Endothelial cell of umbilical vein (primary cell): Measurements from ENCODE around the gene ENAH. TPM values are rescaled to one million over a fixed set of nuclear protein-coding genes. Genes with fewer than 3 reads are reported as not detected.

Experiments
- BruUV-seq: library from RNA; stranded (reverse); fragments of 400-500 nt; replicated peaks from 2 replicates; lab custom pipeline; 2021; lab: Mats Ljungman, UMichigan
- CTCF ChIA-PET: fragments of 300-600, 350-600 bp; sonication (Branson Sonifier 250); formaldehyde crosslinking; loops from one replicate; lab custom pipeline; 2021; ENCODE audit warnings: antibody characterized with exemption, inconsistent platforms; lab: Charles Lee
- POLR2A ChIA-PET: fragments of 300-600, 350-600 bp; sonication (Branson Sonifier 250); formaldehyde crosslinking; loops from one replicate; lab custom pipeline; 2021; ENCODE audit warnings: antibody characterized with exemption, inconsistent platforms; lab: Charles Lee
- DNase-seq: peaks from one replicate; pipeline ENCODE4 v3.0.0-alpha.2; 2011; ENCODE audit warnings: low read depth, low spot score
- FAIRE-seq: peaks from 2 replicates; lab custom pipeline; 2011; peaks lifted over from hg19 to GRCh38; lab: Jason Lieb, UNC
- H2AFZ ChIP-seq: 2 replicates; pipeline ENCODE4 v1.6.0; 2012; ENCODE audit warnings: low read depth, low read length, control low read depth, inconsistent platforms
- H3K27ac ChIP-seq: 2 replicates; pipeline ENCODE4 v1.5.1; 2011; ENCODE audit warnings: low read depth, mild to moderate bottlenecking, control low read depth, low read length, moderate library complexity; ENCODE audit not compliant: insufficient read depth
- H3K27me3 ChIP-seq, 2 experiments: 2 replicates each; pipeline versions ENCODE4 v1.6.0 to v1.6.1; 2011; ENCODE audit warnings: low read length in 2 of 2, mixed read lengths in 1 of 2; ENCODE audit not compliant: control insufficient read depth in 2 of 2, insufficient read depth in 2 of 2
- H3K36me3 ChIP-seq, 2 experiments: 2 replicates in 1 of 2; 3 replicates in 1 of 2; pipeline ENCODE4 v1.5.1; 2011; ENCODE audit warnings: low read length in 2 of 2, mild to moderate bottlenecking in 1 of 2, moderate library complexity in 1 of 2; ENCODE audit not compliant: control insufficient read depth in 2 of 2, insufficient read depth in 2 of 2; ENCODE audit errors: extremely low read depth in 1 of 2
- H3K4me1 ChIP-seq: 3 replicates; pipeline ENCODE4 v1.5.1; 2011; ENCODE audit warnings: mild to moderate bottlenecking, low read length; ENCODE audit not compliant: control insufficient read depth, insufficient read depth; ENCODE audit errors: extremely low read depth
- H3K4me2 ChIP-seq: 2 replicates; pipeline ENCODE4 v1.6.1; 2011; ENCODE audit warnings: low read length, control low read depth, mixed read lengths; ENCODE audit not compliant: insufficient read depth
- H3K4me3 ChIP-seq, 3 experiments: fragments of 200-600 bp in 1 of 3; sonication (generic), shearing (Covaris generic) in 1 of 3; replicated peaks in 1 of 3; 2 replicates each; pipeline ENCODE4 v1.5.1; 2011 to 2016; ENCODE audit warnings: control low read depth in 3 of 3, low read length in 3 of 3, mild to moderate bottlenecking in 2 of 3, inconsistent platforms in 1 of 3, low read depth in 1 of 3, moderate library complexity in 1 of 3; ENCODE audit not compliant: insufficient read depth in 1 of 3
- H3K79me2 ChIP-seq: 2 replicates; pipeline ENCODE4 v1.6.0; 2012; ENCODE audit warnings: low read length, inconsistent platforms; ENCODE audit not compliant: control insufficient read depth, insufficient read depth
- H3K9ac ChIP-seq: replicated peaks from 2 replicates; pipeline ENCODE3; 2011; ENCODE audit warnings: low read length, control low read depth; ENCODE audit not compliant: insufficient read depth; ENCODE audit errors: extremely low read depth
- H3K9me1 ChIP-seq: replicated peaks from 3 replicates; pipeline ENCODE4 v1.6.0; 2011; ENCODE audit warnings: mild to moderate bottlenecking, low read length; ENCODE audit not compliant: control insufficient read depth, insufficient read depth; ENCODE audit errors: extremely low read depth
- H3K9me3 ChIP-seq: replicated peaks from 2 replicates; pipeline ENCODE4 v1.5.1; 2012; ENCODE audit warnings: low read length, inconsistent platforms; ENCODE audit not compliant: control insufficient read depth, insufficient read depth
- H4K20me1 ChIP-seq: replicated peaks from 2 replicates; pipeline ENCODE3; 2011; ENCODE audit warnings: mild to moderate bottlenecking, low read length; ENCODE audit not compliant: control insufficient read depth, insufficient read depth; ENCODE audit errors: extremely low read depth
- EZH2 ChIP-seq: IDR thresholded peaks from 2 replicates; pipeline ENCODE4 v1.6.1; 2012; ENCODE audit warnings: borderline replicate concordance, low read depth, mild to moderate bottlenecking, moderate library complexity, low read length, inconsistent platforms; ENCODE audit not compliant: severe bottlenecking
- FOS ChIP-seq: IDR thresholded peaks from 2 replicates; pipeline ENCODE4 v1.6.1; 2011; ENCODE audit warnings: mild to moderate bottlenecking, low read length, moderate library complexity, borderline replicate concordance; ENCODE audit not compliant: insufficient read depth
- GATA2 ChIP-seq: IDR thresholded peaks from 2 replicates; pipeline ENCODE4 v1.7.0; 2011; ENCODE audit warnings: low read depth, mild to moderate bottlenecking, moderate library complexity, mixed read lengths, low read length; ENCODE audit not compliant: insufficient read length, insufficient read depth
- dilution Hi-C: fragments of 300-500 bp; cut with MboI; formaldehyde crosslinking; loops from one replicate; pipeline ENCODE4 v1.15.0; 2019; ENCODE audit warnings: low sequenced_read_pairs; ENCODE audit not compliant: extremely low pct_ligation_motif_present
- intact Hi-C: fragments of 100-400 bp; cut with micrococcal nuclease; formaldehyde crosslinking; loops from one replicate; pipeline ENCODE4 v1.10.0; 2022
- polyA plus RNA-seq, 4 experiments: library from polyadenylated mRNA; depleted of rRNA in 3 of 4; stranded (reverse) in 3 of 4; unstranded in 1 of 4; fragments of >200 nt; gene quantifications; 2 replicates each; pipeline versions ENCODE4 v1.2.1 to v1.2.3, GENCODE V29; 2011 to 2012; ENCODE audit warnings: missing spikeins in 1 of 4
- total RNA-seq: library from RNA; stranded (reverse); gene quantifications from 2 replicates; pipeline ENCODE4 v1.2.3, GENCODE V29; 2021

The ENAH gene
- total and polyA plus RNA-seq, 2 donors (not counting 3 experiments of a cell fraction or from before 2014, with no cell fraction given): 19.9 to 95.6 TPM

GRCh38 chr1:225567789-225568188, 85.1 kb downstream of the ENAH start:
- no peaks in the 10 kb centered on the region for H3K27me3 ChIP-seq
- no peaks in the 10 kb centered on the region for H3K9me3 ChIP-seq
- POLR2A ChIA-PET: no interaction called here
- H3K9me1 ChIP-seq: peaks cover 2% of the 10 kb centered on the region
- H3K27ac ChIP-seq: no peak overlapping the region
- intact Hi-C loops: loop anchor here (1.0 kb wide), 1 partner anchor 205 kb away; no protein-coding TSS in a partner anchor
- CTCF ChIA-PET: interaction anchor here (1.0 to 2.9 kb wide), 3 partner anchors 16 to 210 kb away, joined by 4 to 16 read pairs (median 4); partner anchors contain the start of gene SRP9
- no peak for FAIRE-seq
- H3K4me1 ChIP-seq: no peaks in the 10 kb centered on the region
- peaks cover 0 to 4% of the 10 kb centered on the region in 2 experiments for H3K36me3 ChIP-seq
- peaks cover 18% of the 10 kb centered on the region for H3K79me2 ChIP-seq
- H3K4me2 ChIP-seq: no peak overlapping the region
- H3K9ac ChIP-seq: no peak overlapping the region
- dilution Hi-C loops: no loop called here
- no peak overlapping the region for H3K4me3 ChIP-seq
- DNase-seq: peak; percentile 22
- H2AFZ ChIP-seq: no peak overlapping the region
- no TSS peak for BruUV-seq
- TF ChIP-seq GATA2 (peak; percentile 71), EZH2 (no peak)
- no peaks in the 10 kb centered on the region for H4K20me1 ChIP-seq

- no TSS peak for BruUV-seq
- no peak overlapping the region for H3K27ac ChIP-seq
- H3K4me1 ChIP-seq: no peaks in the 10 kb centered on the region
- peaks cover 0 to 4% of the 10 kb centered on the region in 2 experiments for H3K36me3 ChIP-seq
- no peak overlapping the region for H3K4me3 ChIP-seq
- intact Hi-C loops: no loop called here
- no peaks in the 10 kb centered on the region for H3K9me3 ChIP-seq
- no peak overlapping the region for H3K4me2 ChIP-seq
- FAIRE-seq (no peak), DNase-seq (no peak)
- no peak overlapping the region for H3K9ac ChIP-seq
- ChIA-PET POLR2A (no interaction called here), CTCF (interaction anchor here (0.7 to 3.2 kb wide), 4 partner anchors 10 to 207 kb away, joined by 3 to 12 read pairs (median 4); no protein-coding TSS in a partner anchor)
- H4K20me1 ChIP-seq: no peaks in the 10 kb centered on the region
- TF ChIP-seq GATA2 (no peak), EZH2 (no peak), FOS (no peak)
- no peak overlapping the region for H2AFZ ChIP-seq
- H3K79me2 ChIP-seq: peaks cover 9% of the 10 kb centered on the region
- H3K27me3 ChIP-seq: no peaks in the 10 kb centered on the region
- dilution Hi-C loops: no loop called here
- peaks cover 2% of the 10 kb centered on the region for H3K9me1 ChIP-seq
Measured at GRCh38 chr1:225565847-225566246, 87.1 kb downstream of the ENAH start.
